Thoracic aorta (tissue), 2 donors: ENCODE results near the gene KISS1R. TPM values are rescaled to one million over a fixed set of nuclear protein-coding genes. Genes with fewer than 3 reads are reported as not detected.

ENCODE experiments used
- ATAC-seq: fragments of 150-250 bp; one replicate; pipeline ENCODE4 v1.8.0; 2017; ENCODE audit warnings: low read depth; ENCODE audit not compliant: insufficient number of reproducible peaks, low FRiP score
- DNase-seq: peaks from one replicate; pipeline ENCODE4 v3.0.0-alpha.2; 2020; ENCODE audit warnings: low spot score
- H3K27ac ChIP-seq, 2 donors: fragments of 200-600 bp; sonication (generic); 1 replicate in 1 of 2; 2 replicates in 1 of 2; pipeline ENCODE4 v1.5.1; 2016; ENCODE audit warnings: mild to moderate bottlenecking in 2 of 2, moderate library complexity in 2 of 2
- H3K27me3 ChIP-seq: fragments of 200-600 bp; sonication (generic); replicated peaks from 2 replicates; pipeline ENCODE4 v1.6.0; 2016; ENCODE audit warnings: mild to moderate bottlenecking; ENCODE audit not compliant: insufficient read depth
- H3K36me3 ChIP-seq: fragments of 200-600 bp; sonication (generic); one replicate; pipeline ENCODE4 v1.5.1; 2016
- H3K4me1 ChIP-seq, 2 donors: fragments of 200-600 bp; sonication (generic); 1 replicate in 1 of 2; 2 replicates in 1 of 2; pipeline versions ENCODE4 v1.5.1 to v1.6.0; 2016; ENCODE audit warnings: low read depth in 2 of 2, mild to moderate bottlenecking in 1 of 2; ENCODE audit not compliant: control insufficient read depth in 1 of 2
- H3K4me3 ChIP-seq: fragments of 200-600 bp; sonication (generic); 2 replicates; pipeline ENCODE4 v1.5.1; 2016; ENCODE audit warnings: mild to moderate bottlenecking
- H3K9me3 ChIP-seq: fragments of 200-600 bp; sonication (generic); 2 replicates; pipeline ENCODE4 v1.5.1; 2016
- CTCF ChIP-seq: fragments of 200-600 bp; sonication (generic); IDR thresholded peaks from one replicate; pipeline ENCODE4 v1.5.1; 2019; ENCODE audit warnings: antibody characterized with exemption
- total RNA-seq, 2 donors: library from RNA; depleted of rRNA; stranded (reverse); fragments of >200 nt; gene quantifications; one replicate each; pipeline versions ENCODE4 v1.1.0 to v1.2.3, GENCODE V29; 2016

Gene KISS1R
- total RNA-seq, 2 donors from 2014 or later: not detected

GRCh38 chr19:900043-900301, 17.2 kb upstream of the KISS1R start:
- Histone ChIP-seq H3K4me3 (no peak overlapping the region), H3K27me3 (no peaks in the 10 kb centered on the region), H3K36me3 (no peaks in the 10 kb centered on the region), H3K27ac (no peak overlapping the region), H3K9me3 (no peaks in the 10 kb centered on the region), H3K4me1 (peaks cover 0 to 9% of the 10 kb centered on the region in 2 donors)
- DNase-seq (no peak), ATAC-seq (no peak)
- no peak for TF ChIP-seq CTCF

- Histone ChIP-seq H3K9me3 (no peaks in the 10 kb centered on the region), H3K4me1 (peaks cover 0 to 9% of the 10 kb centered on the region in 2 donors), H3K27me3 (no peaks in the 10 kb centered on the region), H3K4me3 (no peak overlapping the region), H3K27ac (no peak overlapping the region), H3K36me3 (no peaks in the 10 kb centered on the region)
- no peak for TF ChIP-seq CTCF
- DNase-seq: no peak
- ATAC-seq: no peak
Measured at GRCh38 chr19:900302-901111, 16.6 kb upstream of the KISS1R start.

- no peak for TF ChIP-seq CTCF
- DNase-seq (no peak), ATAC-seq (no peak)
- peaks cover 0 to 9% of the 10 kb centered on the region in 2 donors for H3K4me1 ChIP-seq
- H3K9me3 ChIP-seq: no peaks in the 10 kb centered on the region
- H3K27ac ChIP-seq: no peak overlapping the region
- H3K36me3 ChIP-seq: no peaks in the 10 kb centered on the region
- H3K27me3 ChIP-seq: no peaks in the 10 kb centered on the region
- no peak overlapping the region for H3K4me3 ChIP-seq
Measured at GRCh38 chr19:901216-902092, 15.7 kb upstream of the KISS1R start.

GRCh38 chr19:902093-902370, 15.1 kb upstream of the KISS1R start:
- no peaks in the 10 kb centered on the region for H3K27me3 ChIP-seq
- no peak overlapping the region for H3K4me3 ChIP-seq
- TF ChIP-seq CTCF: no peak
- no peak overlapping the region for H3K27ac ChIP-seq
- H3K36me3 ChIP-seq: no peaks in the 10 kb centered on the region
- no peaks in the 10 kb centered on the region for H3K9me3 ChIP-seq
- ATAC-seq (no peak), DNase-seq (no peak)
- H3K4me1 ChIP-seq: peaks cover 0 to 9% of the 10 kb centered on the region in 2 donors

GRCh38 chr19:902446-903226, 14.5 kb upstream of the KISS1R start:
- no peaks in the 10 kb centered on the region for H3K9me3 ChIP-seq
- peaks cover 0 to 9% of the 10 kb centered on the region in 2 donors for H3K4me1 ChIP-seq
- no peak for DNase-seq
- H3K36me3 ChIP-seq: no peaks in the 10 kb centered on the region
- no peak for TF ChIP-seq CTCF
- ATAC-seq: no peak
- H3K4me3 ChIP-seq: no peak overlapping the region
- H3K27me3 ChIP-seq: no peaks in the 10 kb centered on the region
- no peak overlapping the region for H3K27ac ChIP-seq
